Measurements from ENCODE around the gene RNF31. TPM values are rescaled to one million over a fixed set of nuclear protein-coding genes. Genes with fewer than 3 reads are reported as not detected.

RNF31 gene
- total and polyA plus RNA-seq, 2 donors (not counting 1 experiment from before 2014, with no cell fraction given) = 69.8 to 103 TPM

- Histone ChIP-seq H3K27me3 (replicated peaks in 1 of 4; ENCODE audit: control extremely low read depth in 1 of 4, control insufficient read depth in 3 of 4, insufficient read depth in 4 of 4, low read length in 3 of 4) (no peaks in the 10 kb centered on the region), H3K36me3 (replicated peaks in 1 of 2; ENCODE audit: control extremely low read depth in 1 of 2, control insufficient read depth in 1 of 2, extremely low read depth in 1 of 2, insufficient read depth in 2 of 2, low read length in 1 of 2) (peaks cover 3 to 10% of the 10 kb centered on the region in 2 experiments), H3K4me2 (replicated peaks; ENCODE audit: low read depth, low read length, poor library complexity, severe bottlenecking) (no peak overlapping the region), H3K9ac (ENCODE audit: low read length) (no peak overlapping the region), H3K9me3 (ENCODE audit: control extremely low read depth in 1 of 3, control insufficient read depth in 2 of 3, insufficient read depth in 1 of 3, low read length in 2 of 3) (no peaks in the 10 kb centered on the region), H3K4me1 (ENCODE audit: control insufficient read depth in 2 of 2, insufficient read depth in 2 of 2, low read length in 2 of 2) (peaks cover 34 to 35% of the 10 kb centered on the region in 2 donors), H3K27ac (ENCODE audit: low read length in 2 of 2) (no peak overlapping the region), H3K4me3 (ENCODE audit: control extremely low read depth in 1 of 5, extremely low read depth in 1 of 5, insufficient read depth in 1 of 5, low read depth in 2 of 5, low read length in 4 of 5) (no peak overlapping the region), H2AFZ (ENCODE audit: insufficient read depth, low read depth, low read length, poor library complexity, severe bottlenecking) (no peak overlapping the region), H3K79me2 (ENCODE audit: control insufficient read depth, insufficient read depth, low read length) (peaks cover 4% of the 10 kb centered on the region), H4K20me1 (ENCODE audit: control insufficient read depth, insufficient read depth, low read length, poor library complexity, severe bottlenecking) (no peaks in the 10 kb centered on the region)
- H3K27me3 Mint-ChIP-seq = no peaks in the 10 kb centered on the region
- DNase-seq (no peak), ATAC-seq (ENCODE audit: low read depth) (no peak)
- POLR2A ChIA-PET = interaction anchor here (1.2 kb wide), 1 partner anchor 9 kb away, joined by 3 read pairs; the partner anchor contains the start of gene PSME1
- CTCF ChIA-PET = interaction anchor here (1.1 to 1.6 kb wide), 5 partner anchors 9 to 153 kb away, joined by 3 to 5 read pairs (median 4); partner anchors contain the start of gene PSME1
- no peak overlapping the region for H3K27ac Mint-ChIP-seq
- no peak overlapping the region for H3K4me3 Mint-ChIP-seq
- H3K9me3 Mint-ChIP-seq (ENCODE audit: insufficient read depth) = no peaks in the 10 kb centered on the region
- TF ChIP-seq EZH2 (IDR thresholded peaks at IDR 0.05; ENCODE audit: borderline replicate concordance, insufficient read depth, low read depth, low read length, poor library complexity, severe bottlenecking) (no peak), CTCF (IDR thresholded peaks at IDR 0.05) (no peak)
- intact Hi-C loops (cut with micrococcal nuclease) = no loop called here
- peaks cover 35% of the 10 kb centered on the region for H3K4me1 Mint-ChIP-seq
These were observed 20.4 kb upstream of the RNF31 start for GRCh38 chr14:24126939-24127338.

GRCh38 chr14:24127673-24128072 lies 19.6 kb upstream of the RNF31 start:
- ATAC-seq (ENCODE audit: low read depth) (no peak), DNase-seq (no peak)
- H3K27ac ChIP-seq (ENCODE audit: low read length in 2 of 2) = no peak overlapping the region
- H3K27me3 ChIP-seq (replicated peaks in 1 of 4; ENCODE audit: control extremely low read depth in 1 of 4, control insufficient read depth in 3 of 4, insufficient read depth in 4 of 4, low read length in 3 of 4) = no peaks in the 10 kb centered on the region
- peaks cover 38 to 40% of the 10 kb centered on the region in 2 donors for H3K4me1 ChIP-seq (ENCODE audit: control insufficient read depth in 2 of 2, insufficient read depth in 2 of 2, low read length in 2 of 2)
- no peaks in the 10 kb centered on the region for H3K27me3 Mint-ChIP-seq
- H3K9me3 ChIP-seq (ENCODE audit: control extremely low read depth in 1 of 3, control insufficient read depth in 2 of 3, insufficient read depth in 1 of 3, low read length in 2 of 3) = no peaks in the 10 kb centered on the region
- H3K9me3 Mint-ChIP-seq (ENCODE audit: insufficient read depth) = no peaks in the 10 kb centered on the region
- no peak overlapping the region for H3K9ac ChIP-seq (ENCODE audit: low read length)
- no peaks in the 10 kb centered on the region for H4K20me1 ChIP-seq (ENCODE audit: control insufficient read depth, insufficient read depth, low read length, poor library complexity, severe bottlenecking)
- intact Hi-C loops (cut with micrococcal nuclease) = no loop called here
- H3K4me3 ChIP-seq (ENCODE audit: control extremely low read depth in 1 of 5, extremely low read depth in 1 of 5, insufficient read depth in 1 of 5, low read depth in 2 of 5, low read length in 4 of 5) = no peak overlapping the region
- H3K79me2 ChIP-seq (ENCODE audit: control insufficient read depth, insufficient read depth, low read length) = peaks cover 4% of the 10 kb centered on the region
- H3K36me3 ChIP-seq (replicated peaks in 1 of 2; ENCODE audit: control extremely low read depth in 1 of 2, control insufficient read depth in 1 of 2, extremely low read depth in 1 of 2, insufficient read depth in 2 of 2, low read length in 1 of 2) = peaks cover under 1 to 7% of the 10 kb centered on the region in 2 experiments
- no peak overlapping the region for H2AFZ ChIP-seq (ENCODE audit: insufficient read depth, low read depth, low read length, poor library complexity, severe bottlenecking)
- ChIA-PET POLR2A (interaction anchor here (1.2 kb wide), 1 partner anchor 9 kb away, joined by 3 read pairs; the partner anchor contains the start of gene PSME1), CTCF (interaction anchor here (0.7 to 1.6 kb wide), 6 partner anchors 8 to 152 kb away, joined by 3 to 5 read pairs (median 4); partner anchors contain the start of gene PSME1)
- TF ChIP-seq CTCF (IDR thresholded peaks at IDR 0.05) (no peak), EZH2 (IDR thresholded peaks at IDR 0.05; ENCODE audit: borderline replicate concordance, insufficient read depth, low read depth, low read length, poor library complexity, severe bottlenecking) (no peak)
- H3K4me2 ChIP-seq (replicated peaks; ENCODE audit: low read depth, low read length, poor library complexity, severe bottlenecking) = peak overlapping the region; percentile 33
- peaks cover 36% of the 10 kb centered on the region for H3K4me1 Mint-ChIP-seq
- peak overlapping the region; percentile 6 for H3K27ac Mint-ChIP-seq
- 88% methylated on average over 2 of the region's 2 CpGs for WGBS (ENCODE audit: insufficient coverage)
- H3K4me3 Mint-ChIP-seq = no peak overlapping the region
